Psoas muscle (tissue), 8 donors: ENCODE results near the gene TRIM59. TPM values are rescaled to one million over a fixed set of nuclear protein-coding genes. Genes with fewer than 3 reads are reported as not detected.

Experiments used
- ATAC-seq, 4 donors: fragments of 200-7000 bp; cut with Tn5 transposase; one replicate each; pipeline ENCODE4 v1.9.1; 2020; ENCODE audit warnings: moderate library complexity in 3 of 4, mild to moderate bottlenecking in 2 of 4
- DNase-seq, 2 donors: peaks; one replicate each; pipeline ENCODE4 v3.0.0-alpha.2; 2020
- H3K27ac ChIP-seq: fragments of 200-600 bp; one replicate; pipeline ENCODE4 v1.8.0; 2022
- H3K27me3 ChIP-seq, 3 donors: fragments of 200-600 bp in 1 of 3; one replicate each; pipeline versions ENCODE4 v1.6.1 to v1.8.0; 2013 to 2022; ENCODE audit warnings: low read length in 2 of 3, mild to moderate bottlenecking in 2 of 3, moderate library complexity in 1 of 3; ENCODE audit not compliant: insufficient read depth in 3 of 3
- H3K36me3 ChIP-seq, 2 donors: fragments of 200-600 bp in 1 of 2; one replicate each; pipeline versions ENCODE4 v1.6.1 to v1.8.0; 2013 to 2022; ENCODE audit warnings: low read depth in 1 of 2, mild to moderate bottlenecking in 1 of 2, moderate library complexity in 1 of 2; ENCODE audit not compliant: insufficient read depth in 1 of 2
- H3K4me1 ChIP-seq: fragments of 200-600 bp; one replicate; pipeline ENCODE4 v1.8.0; 2022
- H3K4me3 ChIP-seq: fragments of 200-600 bp; one replicate; pipeline ENCODE4 v1.8.0; 2022; ENCODE audit warnings: mild to moderate bottlenecking
- H3K9me3 ChIP-seq: fragments of 200-600 bp; one replicate; pipeline ENCODE4 v1.8.0; 2022
- WGBS, 3 donors: extraction: QIAGEN DNeasy Blood & Tissue Kit; methylation state at CpG; one replicate each; pipeline versions ENCODE4 v1.1.6 to v1.1.7; 2013; 5-methylcytosine and 5-hydroxymethylcytosine counted together
- intact Hi-C, 2 donors: fragments of 100-400 bp; cut with DNase I; formaldehyde crosslinking; loops; one replicate each; pipeline versions ENCODE4 v1.11.0 to v1.14.2; 2022
- polyA plus RNA-seq, 3 donors: library from polyadenylated mRNA; stranded (reverse); fragments of 200-250 nt; gene quantifications; one replicate each; pipeline ENCODE4 v1.2.3, GENCODE V29; 2013
- total RNA-seq, 4 donors: library from RNA; stranded (reverse); fragmentation: NEBNext Ultra II Directional in 2 of 4; extraction: Animal tissue kit (Norgen Biotek cat#: 25700) in 2 of 4; gene quantifications; one replicate each; pipeline versions ENCODE4 v1.2.1 to v1.2.4, GENCODE V29; 2021 to 2023
- TF ChIP-seq, protein P1 (sequence below): fragments of 200-600 bp; IDR thresholded peaks from one replicate; pipeline ENCODE4 v1.8.0; 2022; ENCODE audit warnings: antibody characterized with exemption
- donor health status: healthy with polysubstance abuse.
- donor health status: DM: no; HTN: no; CAD: no; lungs with moderate emphysema.
- donor health status: Bipolar disorder and iron deficiency.
- donor health status: healthy.
- donor health status: DM: yes; HTN: yes; CAD: no.
- donor health status: DM: no; HTN: no; CAD: no.
- donor health status: DM: no; HTN: no; CAD: no.
- donor health status: DM: yes; HTN: yes; CAD: no.

Gene TRIM59
- total and polyA plus RNA-seq, 7 donors, result 0.05 to 0.81 (median 0.21) TPM

DNA sequence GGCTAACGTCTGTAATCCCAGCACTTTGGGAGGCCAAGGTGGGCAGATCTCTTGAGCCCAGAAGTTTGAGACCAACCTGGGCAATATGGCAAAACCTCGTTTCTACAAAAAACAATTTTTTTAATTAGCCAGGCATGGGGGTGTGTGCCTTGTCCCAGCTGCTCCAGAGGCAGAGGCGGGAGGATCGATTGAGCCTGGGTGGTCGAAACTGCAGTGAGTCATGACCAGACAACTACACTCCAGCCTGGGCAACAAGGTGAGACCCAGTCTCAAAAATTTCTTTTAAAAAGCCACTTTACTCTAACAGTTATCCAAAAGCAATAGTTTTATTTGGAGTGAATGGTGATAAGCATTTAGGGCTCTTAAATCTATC is 12.5 kb downstream of the TRIM59 start:
- DNase-seq, result no peak
- no peaks in the 10 kb centered on the region for H3K27me3 ChIP-seq
- no peaks in the 10 kb centered on the region for H3K4me1 ChIP-seq
- 72 to 79% (median 78%) methylated on average over 5 of the region's 5 CpGs for whole genome bisulfite sequencing, 3 donors
- H3K4me3 ChIP-seq, result no peak overlapping the region
- intact Hi-C loops, result no loop called here
- TF ChIP-seq, protein P1, sequence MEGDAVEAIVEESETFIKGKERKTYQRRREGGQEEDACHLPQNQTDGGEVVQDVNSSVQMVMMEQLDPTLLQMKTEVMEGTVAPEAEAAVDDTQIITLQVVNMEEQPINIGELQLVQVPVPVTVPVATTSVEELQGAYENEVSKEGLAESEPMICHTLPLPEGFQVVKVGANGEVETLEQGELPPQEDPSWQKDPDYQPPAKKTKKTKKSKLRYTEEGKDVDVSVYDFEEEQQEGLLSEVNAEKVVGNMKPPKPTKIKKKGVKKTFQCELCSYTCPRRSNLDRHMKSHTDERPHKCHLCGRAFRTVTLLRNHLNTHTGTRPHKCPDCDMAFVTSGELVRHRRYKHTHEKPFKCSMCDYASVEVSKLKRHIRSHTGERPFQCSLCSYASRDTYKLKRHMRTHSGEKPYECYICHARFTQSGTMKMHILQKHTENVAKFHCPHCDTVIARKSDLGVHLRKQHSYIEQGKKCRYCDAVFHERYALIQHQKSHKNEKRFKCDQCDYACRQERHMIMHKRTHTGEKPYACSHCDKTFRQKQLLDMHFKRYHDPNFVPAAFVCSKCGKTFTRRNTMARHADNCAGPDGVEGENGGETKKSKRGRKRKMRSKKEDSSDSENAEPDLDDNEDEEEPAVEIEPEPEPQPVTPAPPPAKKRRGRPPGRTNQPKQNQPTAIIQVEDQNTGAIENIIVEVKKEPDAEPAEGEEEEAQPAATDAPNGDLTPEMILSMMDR, result no peak
- H3K9me3 ChIP-seq, result no peaks in the 10 kb centered on the region
- H3K36me3 ChIP-seq, result peaks cover 0 to 27% of the 10 kb centered on the region in 2 donors
- no peak overlapping the region for H3K27ac ChIP-seq
- ATAC-seq, result no peak

- intact Hi-C loops, result no loop called here
- H3K4me1 ChIP-seq, result no peaks in the 10 kb centered on the region
- ATAC-seq (no peak), DNase-seq (no peak)
- H3K4me3 ChIP-seq, result no peak overlapping the region
- no peaks in the 10 kb centered on the region for H3K27me3 ChIP-seq
- 91 to 93% (median 91%) methylated on average over 1 of the region's 1 CpG for WGBS, 3 donors
- H3K36me3 ChIP-seq, result peaks cover 0 to 41% of the 10 kb centered on the region in 2 donors
- TF ChIP-seq, protein P1, result no peak
- no peak overlapping the region for H3K27ac ChIP-seq
- no peaks in the 10 kb centered on the region for H3K9me3 ChIP-seq
Observed at GRCh38 chr3:160435747-160436146, 13.8 kb downstream of the TRIM59 start.

- Histone ChIP-seq H3K4me1 (no peaks in the 10 kb centered on the region), H3K27ac (no peak overlapping the region), H3K9me3 (no peaks in the 10 kb centered on the region), H3K4me3 (no peak overlapping the region), H3K36me3 (peaks cover 0 to 47% of the 10 kb centered on the region in 2 donors), H3K27me3 (no peaks in the 10 kb centered on the region)
- no peak for DNase-seq
- no peak for ATAC-seq
- WGBS, 3 donors, result 94 to 98% (median 97%) methylated on average over 2 of the region's 2 CpGs
- TF ChIP-seq, protein P1, result no peak
- intact Hi-C loops, result no loop called here
Observed at GRCh38 chr3:160435095-160435494, 14.5 kb downstream of the TRIM59 start.

GRCh38 chr3:160434071-160434470 is 15.5 kb downstream of the TRIM59 start:
- ATAC-seq, result no peak
- Histone ChIP-seq H3K9me3 (no peaks in the 10 kb centered on the region), H3K27ac (no peak overlapping the region), H3K27me3 (no peaks in the 10 kb centered on the region), H3K4me3 (no peak overlapping the region), H3K36me3 (peaks cover 0 to 57% of the 10 kb centered on the region in 2 donors), H3K4me1 (no peaks in the 10 kb centered on the region)
- WGBS, 3 donors, result 65 to 74% (median 73%) methylated on average over 2 of the region's 2 CpGs
- intact Hi-C loops, result no loop called here
- TF ChIP-seq, protein P1, result no peak
- DNase-seq, result no peak

- H3K4me1 ChIP-seq, result no peaks in the 10 kb centered on the region
- TF ChIP-seq, protein P1, result no peak
- H3K36me3 ChIP-seq, result peaks cover 17 to 93% of the 10 kb centered on the region in 2 donors
- no peak for ATAC-seq
- WGBS, 3 donors, result 95 to 96% (median 95%) methylated on average over 11 of the region's 11 CpGs
- no peak overlapping the region for H3K27ac ChIP-seq
- H3K4me3 ChIP-seq, result no peak overlapping the region
- H3K27me3 ChIP-seq, result no peaks in the 10 kb centered on the region
- no peak for DNase-seq
- intact Hi-C loops, result no loop called here
- no peaks in the 10 kb centered on the region for H3K9me3 ChIP-seq
Observed at GRCh38 chr3:160427832-160428424, 21.7 kb downstream of the TRIM59 start.
